HCT116 (cell line): ENCODE measurements around the gene ZNF470. TPM values are rescaled to one million over a fixed set of nuclear protein-coding genes. Genes with fewer than 3 reads are reported as not detected.

Experiments used
- ATAC-seq: fragments of 200-7000 bp; cut with Tn5 transposase; 2 replicates; pipeline ENCODE4 v1.9.1; 2020; ENCODE audit warnings: mild to moderate bottlenecking, moderate library complexity
- BruUV-seq: library from RNA; stranded (reverse); fragments of 400-500 nt; replicated peaks from 2 replicates; lab custom pipeline; 2021; lab: Mats Ljungman, UMichigan
- CTCF ChIA-PET: fragments of 300-600 bp; sonication (Branson Sonifier 250); formaldehyde crosslinking; loops from one replicate; lab custom pipeline; 2021; ENCODE audit warnings: antibody characterized with exemption; lab: Charles Lee
- POLR2A ChIA-PET: fragments of 300-600, 350-600 bp; sonication (Branson Sonifier 250); formaldehyde crosslinking; loops from one replicate; lab custom pipeline; 2021; ENCODE audit warnings: antibody characterized with exemption; lab: Charles Lee
- RAD21 ChIA-PET, 2 experiments: fragments of 300-600 bp; sonication (Branson Sonifier 250); formaldehyde crosslinking; loops; one replicate each; lab custom pipeline; 2023; ENCODE audit warnings: low total read pairs in 2 of 2; ENCODE audit not compliant: uncharacterized antibody in 2 of 2, unreplicated experiment in 2 of 2, low non-redundant PET in 1 of 2; lab: Charles Lee
- DNase-seq: peaks from one replicate; pipeline ENCODE4 v3.0.0-alpha.2; 2010; ENCODE audit warnings: low read depth, low spot score
- H2AFZ ChIP-seq: fragments of 200-600 bp; shearing (Covaris generic), sonication (generic); 2 replicates; pipeline ENCODE4 v1.6.1; 2017; ENCODE audit warnings: low read depth, mixed run types, mixed read lengths, antibody characterized with exemption, low read length; ENCODE audit not compliant: poor library complexity, severe bottlenecking
- H3K27ac ChIP-seq: 2 replicates; pipeline ENCODE4 v1.5.1; 2012; ENCODE audit warnings: low read depth, low read length
- H3K27me3 ChIP-seq: fragments of 200-600 bp; sonication (generic); 2 replicates; pipeline ENCODE4 v1.6.1; 2016; ENCODE audit warnings: mixed run types, low read length, mixed read lengths; ENCODE audit not compliant: insufficient read depth
- H3K36me3 ChIP-seq, 2 experiments: fragments of 200-500 bp in 1 of 2; fragments of 200-600 bp in 1 of 2; sonication (Bioruptor generic) in 1 of 2; sonication (generic) in 1 of 2; 2 replicates each; pipeline versions ENCODE4 v1.5.1 to v1.6.1; 2014 to 2016; ENCODE audit warnings: low read length in 2 of 2, inconsistent platforms in 1 of 2, mixed read lengths in 1 of 2, mixed run types in 1 of 2; ENCODE audit not compliant: insufficient read depth in 2 of 2, control insufficient read depth in 1 of 2
- H3K4me1 ChIP-seq, 2 experiments: fragments of 200-600 bp in 1 of 2; sonication (generic) in 1 of 2; 2 replicates each; pipeline versions ENCODE4 v1.5.1 to v1.6.1; 2012 to 2017; ENCODE audit warnings: low read length in 2 of 2, inconsistent platforms in 1 of 2, mild to moderate bottlenecking in 1 of 2, mixed read lengths in 1 of 2, mixed run types in 1 of 2, moderate library complexity in 1 of 2; ENCODE audit not compliant: insufficient read depth in 2 of 2, control insufficient read depth in 1 of 2
- H3K4me2 ChIP-seq: fragments of 200-600 bp; sonication (generic); 2 replicates; pipeline ENCODE4 v1.6.1; 2017; ENCODE audit warnings: mixed run types, low read length, mixed read lengths
- H3K4me3 ChIP-seq, 2 experiments: fragments of 200-600 bp in 1 of 2; sonication (generic) in 1 of 2; replicated peaks in 1 of 2; 2 replicates each; pipeline ENCODE4 v1.5.1; 2011 to 2016; ENCODE audit warnings: low read length in 2 of 2, control low read depth in 1 of 2, low read depth in 1 of 2, mild to moderate bottlenecking in 1 of 2, mixed read lengths in 1 of 2, mixed run types in 1 of 2
- H3K79me2 ChIP-seq: fragments of 200-600 bp; sonication (generic); 2 replicates; pipeline ENCODE4 v1.6.1; 2017; ENCODE audit warnings: mild to moderate bottlenecking, mixed run types, low read length, moderate library complexity, mixed read lengths; ENCODE audit not compliant: insufficient read depth
- H3K9ac ChIP-seq: fragments of 200-600 bp; sonication (generic); 2 replicates; pipeline ENCODE4 v1.6.1; 2016; ENCODE audit warnings: low read length, mixed read lengths
- H3K9me2 ChIP-seq: fragments of 200-600 bp; sonication (generic), shearing (Covaris generic); 2 replicates; pipeline ENCODE4 v1.6.1; 2017; ENCODE audit warnings: mixed run types, mild to moderate bottlenecking, moderate library complexity; ENCODE audit not compliant: insufficient read depth
- H3K9me3 ChIP-seq, 2 experiments: fragments of 200-500 bp in 1 of 2; fragments of 200-600 bp in 1 of 2; sonication (Bioruptor generic) in 1 of 2; sonication (generic) in 1 of 2; 2 replicates each; pipeline ENCODE4 v1.6.1; 2014 to 2017; ENCODE audit warnings: low read length in 2 of 2, mixed read lengths in 2 of 2, inconsistent platforms in 1 of 2, low read depth in 1 of 2, mild to moderate bottlenecking in 1 of 2, mixed run types in 1 of 2, moderate library complexity in 1 of 2; ENCODE audit not compliant: control insufficient read depth in 1 of 2, insufficient read depth in 1 of 2
- H4K20me1 ChIP-seq: fragments of 200-600 bp; sonication (generic), shearing (Covaris generic); 2 replicates; pipeline ENCODE4 v1.6.1; 2017; ENCODE audit warnings: mixed run types, mild to moderate bottlenecking, moderate library complexity; ENCODE audit not compliant: insufficient read depth
- EGR1 ChIP-seq: IDR thresholded peaks from 2 replicates; pipeline ENCODE4 v1.6.1; 2012; ENCODE audit warnings: low read depth
- EZH2 ChIP-seq: fragments of 200-600 bp; sonication (generic); IDR thresholded peaks from 2 replicates; pipeline ENCODE4 v1.6.1; 2017; ENCODE audit warnings: antibody characterized with exemption, mixed run types
- EZH2phosphoT487 ChIP-seq: fragments of 200-600 bp; IDR thresholded peaks from 2 replicates; pipeline ENCODE4 v1.6.1; 2018; ENCODE audit warnings: antibody characterized with exemption, borderline replicate concordance
- JUND ChIP-seq: IDR thresholded peaks from 2 replicates; pipeline ENCODE4 v1.6.1; 2012
- POLR2A ChIP-seq: IDR thresholded peaks from 2 replicates; pipeline ENCODE4 v1.7.0; 2011; ENCODE audit warnings: borderline replicate concordance; ENCODE audit not compliant: insufficient read depth, insufficient read length; ENCODE audit errors: extremely low read depth
- SIN3A ChIP-seq: IDR thresholded peaks from 2 replicates; pipeline ENCODE4 v1.6.1; 2012; ENCODE audit warnings: low read depth
- ZBTB33 ChIP-seq: IDR thresholded peaks from 2 replicates; pipeline ENCODE4 v1.6.1; 2011; ENCODE audit warnings: mild to moderate bottlenecking, low read length, moderate library complexity; ENCODE audit not compliant: insufficient replicate concordance; ENCODE audit errors: extremely low read depth
- ZFX ChIP-seq: fragments of 450-650 bp; IDR thresholded peaks from 2 replicates; pipeline ENCODE4 v1.6.1; 2017
- intact Hi-C: fragments of 100-400 bp; cut with micrococcal nuclease; formaldehyde crosslinking; loops from 2 replicates; pipeline ENCODE4 v1.10.0; 2022
- total RNA-seq: library from RNA; stranded (reverse); gene quantifications from one replicate; pipeline ENCODE4 v1.2.1, GENCODE V29; 2021; ENCODE audit not compliant: unreplicated experiment
- TF ChIP-seq, protein P1 (sequence below): IDR thresholded peaks from 2 replicates; pipeline ENCODE4 v1.6.1; 2012; ENCODE audit warnings: low read depth

The ZNF470 gene
- total RNA-seq, 1 experiment from 2014 or later: not detected

GRCh38 chr19:56625708-56626107 lies 58.4 kb downstream of the ZNF470 start:
- intact Hi-C loops: no loop called here
- Histone ChIP-seq H3K4me2 (no peak overlapping the region), H3K9me2 (no peaks in the 10 kb centered on the region), H4K20me1 (no peaks in the 10 kb centered on the region), H3K36me3 (no peaks in the 10 kb centered on the region), H2AFZ (no peak overlapping the region), H3K9me3 (peaks cover 0 to 11% of the 10 kb centered on the region in 2 experiments; a peak in 2 of 4 replicates), H3K4me1 (no peaks in the 10 kb centered on the region), H3K79me2 (no peaks in the 10 kb centered on the region), H3K27me3 (no peaks in the 10 kb centered on the region), H3K9ac (no peak overlapping the region), H3K4me3 (no peak overlapping the region), H3K27ac (no peak overlapping the region)
- TF ChIP-seq EZH2phosphoT487: no peak
- no peak for TF ChIP-seq JUND
- RAD21 ChIA-PET: no interaction called here
- CTCF ChIA-PET: no interaction called here
- BruUV-seq: no TSS peak
- POLR2A ChIA-PET: no interaction called here
- no peak for DNase-seq
- no peak for ATAC-seq

DNA sequence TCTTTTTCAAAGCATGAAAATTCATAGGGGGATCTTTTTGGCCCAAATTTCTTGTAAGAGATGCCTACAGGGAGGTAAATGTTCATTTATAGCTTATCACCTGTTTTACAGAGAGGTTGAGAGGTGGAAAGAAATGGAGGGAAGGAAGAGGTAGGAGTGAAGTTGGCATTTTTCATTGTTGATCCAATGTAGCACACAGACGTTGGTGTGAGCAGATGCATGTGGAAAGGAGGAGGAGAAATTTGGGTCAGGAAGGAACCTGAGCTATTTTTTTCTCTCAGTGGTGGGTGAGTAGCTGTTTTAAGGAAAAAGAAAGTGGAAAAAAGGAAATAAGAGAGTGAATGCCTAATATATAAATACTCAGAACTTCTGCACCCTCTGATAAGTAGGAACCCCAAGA lies 65.8 kb downstream of the ZNF470 start:
- no peaks in the 10 kb centered on the region for H3K36me3 ChIP-seq
- ChIA-PET RAD21 (no interaction called here), POLR2A (no interaction called here), CTCF (no interaction called here)
- peaks cover 7 to 33% of the 10 kb centered on the region in 2 experiments; a peak in 2 of 4 replicates for H3K9me3 ChIP-seq
- no peak overlapping the region for H3K4me2 ChIP-seq
- H3K27me3 ChIP-seq: no peaks in the 10 kb centered on the region
- DNase-seq (no peak), ATAC-seq (no peak)
- no peaks in the 10 kb centered on the region for H4K20me1 ChIP-seq
- TF ChIP-seq EZH2 (no peak), ZBTB33 (no peak), SIN3A (no peak), EGR1 (no peak), POLR2A (no peak), ZFX (no peak)
- TF ChIP-seq, protein P1, sequence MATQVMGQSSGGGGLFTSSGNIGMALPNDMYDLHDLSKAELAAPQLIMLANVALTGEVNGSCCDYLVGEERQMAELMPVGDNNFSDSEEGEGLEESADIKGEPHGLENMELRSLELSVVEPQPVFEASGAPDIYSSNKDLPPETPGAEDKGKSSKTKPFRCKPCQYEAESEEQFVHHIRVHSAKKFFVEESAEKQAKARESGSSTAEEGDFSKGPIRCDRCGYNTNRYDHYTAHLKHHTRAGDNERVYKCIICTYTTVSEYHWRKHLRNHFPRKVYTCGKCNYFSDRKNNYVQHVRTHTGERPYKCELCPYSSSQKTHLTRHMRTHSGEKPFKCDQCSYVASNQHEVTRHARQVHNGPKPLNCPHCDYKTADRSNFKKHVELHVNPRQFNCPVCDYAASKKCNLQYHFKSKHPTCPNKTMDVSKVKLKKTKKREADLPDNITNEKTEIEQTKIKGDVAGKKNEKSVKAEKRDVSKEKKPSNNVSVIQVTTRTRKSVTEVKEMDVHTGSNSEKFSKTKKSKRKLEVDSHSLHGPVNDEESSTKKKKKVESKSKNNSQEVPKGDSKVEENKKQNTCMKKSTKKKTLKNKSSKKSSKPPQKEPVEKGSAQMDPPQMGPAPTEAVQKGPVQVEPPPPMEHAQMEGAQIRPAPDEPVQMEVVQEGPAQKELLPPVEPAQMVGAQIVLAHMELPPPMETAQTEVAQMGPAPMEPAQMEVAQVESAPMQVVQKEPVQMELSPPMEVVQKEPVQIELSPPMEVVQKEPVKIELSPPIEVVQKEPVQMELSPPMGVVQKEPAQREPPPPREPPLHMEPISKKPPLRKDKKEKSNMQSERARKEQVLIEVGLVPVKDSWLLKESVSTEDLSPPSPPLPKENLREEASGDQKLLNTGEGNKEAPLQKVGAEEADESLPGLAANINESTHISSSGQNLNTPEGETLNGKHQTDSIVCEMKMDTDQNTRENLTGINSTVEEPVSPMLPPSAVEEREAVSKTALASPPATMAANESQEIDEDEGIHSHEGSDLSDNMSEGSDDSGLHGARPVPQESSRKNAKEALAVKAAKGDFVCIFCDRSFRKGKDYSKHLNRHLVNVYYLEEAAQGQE: no peak
- no peak overlapping the region for H3K4me3 ChIP-seq
- no peaks in the 10 kb centered on the region for H3K4me1 ChIP-seq
- no peak overlapping the region for H2AFZ ChIP-seq
- no TSS peak for BruUV-seq
- H3K9ac ChIP-seq: no peak overlapping the region
- H3K27ac ChIP-seq: no peak overlapping the region
- no peaks in the 10 kb centered on the region for H3K9me2 ChIP-seq
- no peaks in the 10 kb centered on the region for H3K79me2 ChIP-seq
- intact Hi-C loops: no loop called here
